GM23248 (cell line): Measurements from ENCODE around the gene ZNF771.

Experiments used
- EZH2 ChIP-seq: fragments of 200-600 bp; sonication (generic); IDR thresholded peaks from 2 replicates; pipeline ENCODE4 v1.6.1; 2018; ENCODE audit warnings: antibody characterized with exemption, mild to moderate bottlenecking; ENCODE audit not compliant: insufficient read depth, poor library complexity, severe bottlenecking
- EZH2phosphoT487 ChIP-seq: fragments of 200-600 bp; sonication (generic); IDR thresholded peaks from 2 replicates; pipeline ENCODE4 v1.6.1; 2018; ENCODE audit warnings: antibody characterized with exemption, moderate library complexity, mild to moderate bottlenecking, low read depth; ENCODE audit not compliant: insufficient read depth

DNA sequence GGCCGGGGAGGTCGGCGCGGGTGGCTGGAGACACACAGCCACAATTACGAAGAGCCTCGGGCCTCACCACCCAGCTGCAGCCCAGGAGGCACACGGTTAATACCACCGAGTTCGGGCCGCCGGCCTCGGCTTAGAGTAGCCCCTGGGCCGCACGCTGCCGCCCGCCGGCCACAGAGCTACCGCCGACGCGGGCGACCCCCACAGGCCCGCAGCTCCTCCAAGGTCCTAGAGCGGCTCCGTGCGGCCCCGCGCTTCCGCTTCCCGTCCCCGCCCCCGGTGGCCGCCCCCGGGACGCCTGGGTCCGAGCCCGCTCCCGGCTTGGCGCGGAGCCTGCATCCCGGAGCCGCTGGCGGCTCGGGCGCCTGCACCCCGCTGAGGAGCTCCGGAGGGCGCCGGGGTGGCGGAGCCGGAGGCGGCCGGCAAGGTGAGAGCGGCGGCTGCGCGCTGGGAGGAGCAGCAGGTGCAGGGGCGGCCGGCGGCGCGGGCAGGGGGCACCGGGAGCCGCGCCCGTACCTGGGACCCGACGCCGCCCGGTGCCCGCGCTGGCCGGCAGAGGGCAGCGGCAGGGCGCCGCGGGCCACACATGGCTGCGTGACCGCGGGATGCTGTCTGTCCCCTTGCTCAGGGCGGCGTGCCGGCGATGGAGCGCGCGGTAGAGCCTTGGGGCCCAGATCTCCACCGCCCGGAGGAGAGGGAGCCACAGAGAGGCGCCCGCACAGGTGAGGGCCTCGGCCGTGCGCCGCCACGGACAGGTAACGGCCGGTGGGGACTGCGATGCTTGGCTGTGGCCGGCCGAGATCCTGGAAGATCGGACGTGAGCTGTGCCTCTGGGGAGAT lies 12.0 kb upstream of the ZNF771 start, which contains the start of gene ZNF48:
- TF ChIP-seq EZH2: no peak
- TF ChIP-seq EZH2phosphoT487: no peak
